ENCODE data around the gene CMIP.

CMIP gene

GRCh38 chr16:81611721-81612120 lies 167.1 kb downstream of the CMIP start:
- H3K27ac ChIP-seq (ENCODE audit: low read length), result no peak overlapping the region
- H3K36me3 ChIP-seq (ENCODE audit: insufficient read depth, low read depth, low read length), result peaks cover 19% of the 10 kb centered on the region
- no peak overlapping the region for H3K9ac ChIP-seq (ENCODE audit: low read depth, low read length)
- H3K9me3 ChIP-seq (ENCODE audit: insufficient read depth, low read depth, low read length), result no peaks in the 10 kb centered on the region
- H3K4me1 ChIP-seq (ENCODE audit: insufficient read depth, low read length), result no peaks in the 10 kb centered on the region
- no peaks in the 10 kb centered on the region for H3K27me3 ChIP-seq (ENCODE audit: insufficient read depth, low read length)
- no peak overlapping the region for H3K4me3 ChIP-seq (ENCODE audit: low read length)

GRCh38 chr16:81612351-81613163 lies 167.9 kb downstream of the CMIP start:
- H3K9me3 ChIP-seq (ENCODE audit: insufficient read depth, low read depth, low read length), result no peaks in the 10 kb centered on the region

GRCh38 chr16:81614171-81614570 lies 169.6 kb downstream of the CMIP start:
- peaks cover 22% of the 10 kb centered on the region for H3K36me3 ChIP-seq (ENCODE audit: insufficient read depth, low read depth, low read length)
- H3K9ac ChIP-seq (ENCODE audit: low read depth, low read length), result no peak overlapping the region
- H3K9me3 ChIP-seq (ENCODE audit: insufficient read depth, low read depth, low read length), result no peaks in the 10 kb centered on the region
- H3K4me1 ChIP-seq (ENCODE audit: insufficient read depth, low read length), result no peaks in the 10 kb centered on the region
- H3K4me3 ChIP-seq (ENCODE audit: low read length), result no peak overlapping the region
- H3K27ac ChIP-seq (ENCODE audit: low read length), result no peak overlapping the region
- H3K27me3 ChIP-seq (ENCODE audit: insufficient read depth, low read length), result no peaks in the 10 kb centered on the region

More at GRCh38 chr16:81612351-81613163, 167.9 kb downstream of the CMIP start:
- H3K27me3 ChIP-seq (ENCODE audit: insufficient read depth, low read length), result no peaks in the 10 kb centered on the region
- no peak overlapping the region for H3K27ac ChIP-seq (ENCODE audit: low read length)
- peaks cover 25% of the 10 kb centered on the region for H3K36me3 ChIP-seq (ENCODE audit: insufficient read depth, low read depth, low read length)
- no peak overlapping the region for H3K9ac ChIP-seq (ENCODE audit: low read depth, low read length)
- no peak overlapping the region for H3K4me3 ChIP-seq (ENCODE audit: low read length)
- no peaks in the 10 kb centered on the region for H3K4me1 ChIP-seq (ENCODE audit: insufficient read depth, low read length)

DNA sequence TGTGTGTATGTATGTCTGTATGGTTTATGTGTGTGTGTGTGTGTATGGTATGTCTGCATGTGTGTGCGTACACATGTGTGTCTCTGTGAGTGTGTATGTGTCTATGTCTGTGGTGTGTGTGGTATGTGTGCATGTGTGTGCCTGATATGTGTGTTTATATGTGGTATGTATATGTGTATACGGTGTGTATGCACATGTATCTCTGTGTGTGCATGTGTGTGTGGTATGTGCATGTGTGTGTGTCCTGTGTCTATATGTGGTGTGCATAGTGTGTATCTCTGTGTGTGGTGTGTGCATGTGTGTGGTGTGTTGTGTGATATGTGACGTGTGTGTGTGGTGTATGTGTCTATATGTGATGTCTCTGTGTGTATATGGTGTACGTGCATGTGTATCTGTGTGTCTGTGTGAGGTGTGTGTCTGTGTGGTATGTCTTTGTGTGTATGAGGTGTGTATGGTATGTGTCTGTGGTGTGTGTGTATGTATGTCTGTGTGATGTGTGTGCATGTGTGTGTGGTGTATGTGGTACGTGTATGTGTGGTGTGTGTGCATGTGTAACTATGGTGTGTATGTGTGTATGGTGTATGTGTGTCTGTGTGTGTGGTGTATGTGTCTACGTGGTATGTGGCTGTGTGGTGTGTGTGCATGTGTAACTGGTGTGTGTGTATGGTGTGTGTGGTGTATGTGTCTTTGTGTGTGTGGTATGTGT lies 170.2 kb downstream of the CMIP start:
- Histone ChIP-seq H3K9me3 (ENCODE audit: insufficient read depth, low read depth, low read length) (no peaks in the 10 kb centered on the region), H3K9ac (ENCODE audit: low read depth, low read length) (no peak overlapping the region), H3K36me3 (ENCODE audit: insufficient read depth, low read depth, low read length) (peaks cover 22% of the 10 kb centered on the region), H3K4me1 (ENCODE audit: insufficient read depth, low read length) (no peaks in the 10 kb centered on the region), H3K4me3 (ENCODE audit: low read length) (no peak overlapping the region), H3K27ac (ENCODE audit: low read length) (no peak overlapping the region), H3K27me3 (ENCODE audit: insufficient read depth, low read length) (no peaks in the 10 kb centered on the region)

GRCh38 chr16:81615411-81615810 lies 170.8 kb downstream of the CMIP start:
- Histone ChIP-seq H3K27ac (ENCODE audit: low read length) (no peak overlapping the region), H3K36me3 (ENCODE audit: insufficient read depth, low read depth, low read length) (peaks cover 24% of the 10 kb centered on the region), H3K4me3 (ENCODE audit: low read length) (no peak overlapping the region), H3K9ac (ENCODE audit: low read depth, low read length) (no peak overlapping the region), H3K4me1 (ENCODE audit: insufficient read depth, low read length) (no peaks in the 10 kb centered on the region), H3K9me3 (ENCODE audit: insufficient read depth, low read depth, low read length) (no peaks in the 10 kb centered on the region), H3K27me3 (ENCODE audit: insufficient read depth, low read length) (no peaks in the 10 kb centered on the region)

GRCh38 chr16:81615833-81616232 lies 171.2 kb downstream of the CMIP start:
- Histone ChIP-seq H3K4me1 (ENCODE audit: insufficient read depth, low read length) (no peaks in the 10 kb centered on the region), H3K27ac (ENCODE audit: low read length) (no peak overlapping the region), H3K36me3 (ENCODE audit: insufficient read depth, low read depth, low read length) (peaks cover 26% of the 10 kb centered on the region), H3K9me3 (ENCODE audit: insufficient read depth, low read depth, low read length) (no peaks in the 10 kb centered on the region), H3K9ac (ENCODE audit: low read depth, low read length) (no peak overlapping the region), H3K27me3 (ENCODE audit: insufficient read depth, low read length) (no peaks in the 10 kb centered on the region), H3K4me3 (ENCODE audit: low read length) (no peak overlapping the region)

DNA sequence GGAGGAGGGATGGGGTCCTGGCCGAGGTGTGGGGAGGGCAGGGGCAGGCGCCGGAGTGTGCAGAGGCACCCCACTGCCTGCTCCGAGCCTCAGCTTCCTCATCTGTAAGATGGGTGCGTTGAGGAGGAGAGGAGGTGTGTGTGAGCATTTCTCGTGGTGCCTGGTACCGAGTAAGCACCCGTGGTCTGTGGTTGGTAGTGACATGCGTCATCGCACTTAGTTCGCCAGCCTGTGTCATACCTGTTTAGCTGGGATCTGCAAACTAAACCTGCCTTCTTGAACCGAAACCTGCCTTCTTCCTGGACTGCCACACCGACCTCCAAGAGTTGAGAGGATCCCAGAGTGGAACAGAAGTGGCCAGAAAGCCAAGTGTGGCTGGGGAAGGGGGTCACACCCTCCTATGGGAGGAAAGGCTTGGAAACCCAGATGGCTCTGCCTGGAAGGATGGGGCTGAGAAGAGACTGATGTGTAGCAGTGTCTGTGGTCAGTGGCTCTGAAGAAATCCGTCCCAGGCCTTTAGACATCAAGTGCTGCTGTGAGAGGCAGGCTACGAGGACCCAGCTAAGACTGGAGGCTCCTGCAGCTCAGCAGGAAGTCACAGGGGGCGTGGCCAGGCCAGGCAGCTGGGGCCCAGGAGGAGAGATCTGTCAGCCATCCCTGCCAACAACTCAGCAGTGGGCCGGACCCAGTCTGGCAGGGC lies 171.9 kb downstream of the CMIP start:
- Histone ChIP-seq H3K9ac (ENCODE audit: low read depth, low read length) (no peak overlapping the region), H3K27ac (ENCODE audit: low read length) (no peak overlapping the region), H3K4me1 (ENCODE audit: insufficient read depth, low read length) (no peaks in the 10 kb centered on the region), H3K9me3 (ENCODE audit: insufficient read depth, low read depth, low read length) (no peaks in the 10 kb centered on the region), H3K27me3 (ENCODE audit: insufficient read depth, low read length) (no peaks in the 10 kb centered on the region), H3K36me3 (ENCODE audit: insufficient read depth, low read depth, low read length) (peaks cover 31% of the 10 kb centered on the region), H3K4me3 (ENCODE audit: low read length) (no peak overlapping the region)

DNA sequence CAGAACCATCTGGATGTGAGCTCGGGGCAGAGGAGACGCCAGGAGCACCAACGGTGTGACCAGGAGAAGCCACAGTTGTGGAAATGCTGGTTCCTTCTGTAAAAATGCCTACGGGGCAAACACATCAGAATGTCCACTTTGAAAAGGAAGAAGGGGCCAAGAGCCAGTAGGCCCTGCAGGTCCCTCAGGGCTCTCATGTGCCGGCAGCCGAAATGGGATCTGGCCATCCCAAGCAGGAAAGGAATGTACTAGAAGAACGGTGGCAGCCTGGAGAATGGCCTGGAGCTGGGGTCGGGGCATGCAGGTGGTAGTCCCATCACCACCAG lies 172.4 kb downstream of the CMIP start:
- no peak overlapping the region for H3K9ac ChIP-seq (ENCODE audit: low read depth, low read length)
- H3K4me3 ChIP-seq (ENCODE audit: low read length), result no peak overlapping the region
- no peaks in the 10 kb centered on the region for H3K9me3 ChIP-seq (ENCODE audit: insufficient read depth, low read depth, low read length)
- H3K4me1 ChIP-seq (ENCODE audit: insufficient read depth, low read length), result no peaks in the 10 kb centered on the region
- H3K36me3 ChIP-seq (ENCODE audit: insufficient read depth, low read depth, low read length), result peaks cover 32% of the 10 kb centered on the region
- no peak overlapping the region for H3K27ac ChIP-seq (ENCODE audit: low read length)
- H3K27me3 ChIP-seq (ENCODE audit: insufficient read depth, low read length), result no peaks in the 10 kb centered on the region

DNA sequence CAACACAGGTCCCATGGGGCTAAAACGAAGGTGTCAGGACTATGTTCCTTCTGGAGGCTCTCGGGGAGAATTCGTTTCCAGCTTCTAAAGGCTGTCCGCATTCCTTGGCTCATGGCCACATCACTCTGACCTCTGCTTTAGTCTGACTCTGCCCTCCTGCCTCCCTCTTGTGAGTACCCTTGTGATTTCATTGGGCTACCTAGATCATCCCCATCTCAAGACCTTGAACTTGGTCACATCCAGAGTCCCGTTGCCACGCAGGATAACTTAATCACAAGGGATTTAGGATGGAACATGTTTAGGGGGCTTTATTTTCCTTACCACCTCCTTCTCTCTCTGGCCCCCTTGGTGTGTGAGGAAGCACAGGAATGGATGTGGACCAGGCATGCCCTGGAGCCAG lies 173.6 kb downstream of the CMIP start:
- Histone ChIP-seq H3K27me3 (ENCODE audit: insufficient read depth, low read length) (no peaks in the 10 kb centered on the region), H3K4me3 (ENCODE audit: low read length) (no peak overlapping the region), H3K27ac (ENCODE audit: low read length) (no peak overlapping the region), H3K9ac (ENCODE audit: low read depth, low read length) (no peak overlapping the region), H3K9me3 (ENCODE audit: insufficient read depth, low read depth, low read length) (no peaks in the 10 kb centered on the region), H3K4me1 (ENCODE audit: insufficient read depth, low read length) (no peaks in the 10 kb centered on the region), H3K36me3 (ENCODE audit: insufficient read depth, low read depth, low read length) (peaks cover 32% of the 10 kb centered on the region)

DNA sequence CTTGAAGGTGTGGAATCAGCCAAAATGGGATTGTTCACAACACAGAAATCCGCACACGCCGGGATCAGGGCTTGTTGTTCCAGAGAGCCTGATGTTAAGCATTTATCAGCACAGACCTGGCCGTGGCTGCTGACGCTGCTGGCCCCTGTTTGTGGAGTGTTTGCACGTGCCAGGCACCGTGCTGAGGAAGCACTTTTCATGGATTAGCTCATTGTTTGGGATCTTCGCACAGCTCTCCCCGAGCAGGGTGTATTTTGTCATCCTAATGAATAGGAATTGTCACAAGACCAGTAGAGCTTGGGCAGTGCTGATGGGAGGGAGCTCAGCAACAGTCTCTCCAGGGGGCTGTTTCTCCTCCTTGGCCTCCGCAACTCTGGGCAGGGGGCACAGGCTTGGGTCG lies 174.1 kb downstream of the CMIP start:
- no peak overlapping the region for H3K9ac ChIP-seq (ENCODE audit: low read depth, low read length)
- H3K27me3 ChIP-seq (ENCODE audit: insufficient read depth, low read length), result no peaks in the 10 kb centered on the region
- H3K27ac ChIP-seq (ENCODE audit: low read length), result no peak overlapping the region
- no peaks in the 10 kb centered on the region for H3K9me3 ChIP-seq (ENCODE audit: insufficient read depth, low read depth, low read length)
- H3K36me3 ChIP-seq (ENCODE audit: insufficient read depth, low read depth, low read length), result peaks cover 32% of the 10 kb centered on the region
- H3K4me3 ChIP-seq (ENCODE audit: low read length), result no peak overlapping the region
- H3K4me1 ChIP-seq (ENCODE audit: insufficient read depth, low read length), result no peaks in the 10 kb centered on the region

DNA sequence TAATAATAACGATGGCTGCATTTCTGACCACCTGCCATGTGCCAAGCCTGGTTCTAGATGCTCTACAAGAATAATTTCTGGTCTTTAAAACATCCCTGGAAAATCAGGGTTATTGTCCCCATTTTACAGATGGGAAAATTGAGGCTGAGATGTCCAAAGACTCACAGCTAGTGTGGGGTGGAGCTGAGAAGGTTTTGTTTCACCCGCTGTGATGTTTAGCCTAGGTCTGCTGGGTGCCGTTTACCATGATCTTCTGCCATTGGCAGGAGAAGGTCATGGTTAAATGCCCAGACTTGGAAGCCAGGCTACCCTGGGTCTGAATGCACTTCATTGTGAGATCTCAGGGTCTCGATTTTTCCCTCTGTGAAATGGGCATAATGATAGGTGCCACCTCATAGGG lies 175.4 kb downstream of the CMIP start:
- Histone ChIP-seq H3K4me1 (ENCODE audit: insufficient read depth, low read length) (no peaks in the 10 kb centered on the region), H3K27ac (ENCODE audit: low read length) (no peak overlapping the region), H3K36me3 (ENCODE audit: insufficient read depth, low read depth, low read length) (peaks cover 32% of the 10 kb centered on the region), H3K9me3 (ENCODE audit: insufficient read depth, low read depth, low read length) (no peaks in the 10 kb centered on the region), H3K9ac (ENCODE audit: low read depth, low read length) (no peak overlapping the region), H3K4me3 (ENCODE audit: low read length) (no peak overlapping the region), H3K27me3 (ENCODE audit: insufficient read depth, low read length) (no peaks in the 10 kb centered on the region)

- no peak overlapping the region for H3K4me3 ChIP-seq (ENCODE audit: low read length)
- H3K9ac ChIP-seq (ENCODE audit: low read depth, low read length), result no peak overlapping the region
- H3K4me1 ChIP-seq (ENCODE audit: insufficient read depth, low read length), result no peaks in the 10 kb centered on the region
- no peak overlapping the region for H3K27ac ChIP-seq (ENCODE audit: low read length)
- no peaks in the 10 kb centered on the region for H3K9me3 ChIP-seq (ENCODE audit: insufficient read depth, low read depth, low read length)
- peaks cover 32% of the 10 kb centered on the region for H3K36me3 ChIP-seq (ENCODE audit: insufficient read depth, low read depth, low read length)
- no peaks in the 10 kb centered on the region for H3K27me3 ChIP-seq (ENCODE audit: insufficient read depth, low read length)
These were observed 176.2 kb downstream of the CMIP start for GRCh38 chr16:81620796-81621195.
